Epithelial cell of proximal tubule (primary cell): ENCODE data around the gene MTOR. TPM values are rescaled to one million over a fixed set of nuclear protein-coding genes. Genes with fewer than 3 reads are reported as not detected.

ENCODE experiments used
- DNase-seq: peaks from one replicate; pipeline ENCODE4 v3.0.0-alpha.2; 2011; ENCODE audit warnings: low read depth
- H3K4me3 ChIP-seq: 2 replicates; pipeline ENCODE4 v1.5.1; 2011; ENCODE audit warnings: low read depth, mild to moderate bottlenecking, low read length
- CTCF ChIP-seq: conservative IDR thresholded peaks from 2 replicates; pipeline ENCODE4 v1.5.1; 2012; ENCODE audit warnings: low read depth, mild to moderate bottlenecking, low read length
- total RNA-seq: library from RNA; depleted of rRNA; stranded (reverse); fragments of >200 nt; gene quantifications from 2 replicates; pipeline ENCODE4 v1.2.3, GENCODE V29; 2015

The MTOR gene
- total RNA-seq, 1 donor from 2014 or later, result 34.2 TPM

- TF ChIP-seq CTCF, result no peak
- DNase-seq, result no peak
- no peak overlapping the region for H3K4me3 ChIP-seq
Observed at GRCh38 chr1:11193376-11193775, 69.0 kb downstream of the MTOR start.

DNA sequence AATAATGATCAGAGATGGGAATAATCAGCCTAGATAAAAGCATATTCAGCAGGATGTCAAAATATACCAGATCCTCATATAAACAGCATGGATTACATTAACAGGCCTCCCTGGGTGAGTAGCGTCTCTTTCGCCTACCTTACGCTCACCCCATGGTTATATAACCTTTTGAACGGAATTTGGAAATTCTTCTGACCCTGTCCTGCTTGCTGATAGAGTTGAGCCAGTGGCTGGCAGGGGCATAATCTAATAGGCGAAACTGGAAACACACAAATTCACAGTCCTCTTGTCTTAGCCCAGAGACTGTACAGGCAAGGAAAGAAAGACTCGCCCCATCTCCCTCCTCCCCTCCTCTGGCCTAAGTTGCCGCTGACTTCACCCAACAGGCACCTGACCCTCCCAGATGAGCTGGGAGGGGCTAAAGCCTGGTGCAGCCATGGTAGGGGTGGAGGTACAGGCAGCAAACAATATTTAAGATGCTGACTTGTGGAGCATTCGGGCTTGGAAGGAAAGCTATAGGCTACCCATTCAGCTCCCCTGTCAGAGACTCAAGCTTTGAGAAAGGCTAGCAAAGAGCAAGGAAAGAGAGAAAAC, 73.4 kb downstream of the MTOR start, which contains the start of gene ANGPTL7:
TSS of gene ANGPTL7 (plus strand) at position 498 of the 594 bp plus-strand sequence. CDS start 225 bp downstream, outside the sequence.
- TF ChIP-seq CTCF, result no peak
- no peak within 1 kb of the TSS for H3K4me3 ChIP-seq
- DNase-seq, result no peak

GRCh38 chr1:11188381-11188780, 74.0 kb downstream of the MTOR start:
- H3K4me3 ChIP-seq, result no peak overlapping the region
- TF ChIP-seq CTCF, result no peak
- no peak for DNase-seq

- no peak overlapping the region for H3K4me3 ChIP-seq
- no peak for TF ChIP-seq CTCF
- DNase-seq, result no peak
Observed at GRCh38 chr1:11187931-11188330, 74.4 kb downstream of the MTOR start.

DNA sequence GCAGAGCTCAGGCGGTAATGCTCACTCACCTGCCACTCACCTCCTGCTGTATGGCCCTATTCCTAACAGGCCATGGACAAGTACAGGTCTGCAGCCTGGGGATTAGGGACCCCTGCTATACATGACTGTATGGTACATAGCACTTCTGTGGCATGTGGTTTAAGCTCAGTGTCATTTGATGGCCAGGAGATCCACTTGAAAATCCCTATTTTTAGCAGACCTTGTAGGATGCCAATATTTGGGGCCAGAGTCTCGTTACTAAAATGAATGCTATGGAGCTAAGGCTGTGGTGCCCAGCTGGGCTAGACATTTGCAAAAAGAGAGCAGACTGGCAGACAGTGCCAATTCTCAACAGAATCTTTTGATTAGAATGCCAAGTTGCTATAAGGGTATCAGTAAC, 74.9 kb downstream of the MTOR start:
- TF ChIP-seq CTCF, result no peak
- no peak for DNase-seq
- no peak overlapping the region for H3K4me3 ChIP-seq

DNA sequence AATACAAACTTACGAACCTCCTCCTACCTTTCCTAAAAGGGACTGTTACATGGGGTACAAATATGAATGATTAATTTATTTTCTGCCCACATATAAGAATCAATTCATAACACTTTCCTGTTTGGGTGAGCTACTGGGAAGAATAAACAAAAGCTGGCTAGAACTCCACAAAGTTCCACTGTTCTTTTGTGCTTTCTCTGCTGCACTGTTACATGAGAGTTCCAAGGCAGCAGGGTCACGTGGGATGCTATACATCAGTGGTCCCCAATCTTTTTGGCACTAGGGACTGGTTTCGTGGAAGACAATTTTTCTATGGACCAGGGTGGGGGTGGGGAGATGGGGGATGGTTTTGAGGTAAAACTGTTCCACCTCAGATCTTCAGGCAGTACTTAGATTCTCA, 75.4 kb downstream of the MTOR start:
- no peak for TF ChIP-seq CTCF
- no peak overlapping the region for H3K4me3 ChIP-seq
- no peak for DNase-seq

DNA sequence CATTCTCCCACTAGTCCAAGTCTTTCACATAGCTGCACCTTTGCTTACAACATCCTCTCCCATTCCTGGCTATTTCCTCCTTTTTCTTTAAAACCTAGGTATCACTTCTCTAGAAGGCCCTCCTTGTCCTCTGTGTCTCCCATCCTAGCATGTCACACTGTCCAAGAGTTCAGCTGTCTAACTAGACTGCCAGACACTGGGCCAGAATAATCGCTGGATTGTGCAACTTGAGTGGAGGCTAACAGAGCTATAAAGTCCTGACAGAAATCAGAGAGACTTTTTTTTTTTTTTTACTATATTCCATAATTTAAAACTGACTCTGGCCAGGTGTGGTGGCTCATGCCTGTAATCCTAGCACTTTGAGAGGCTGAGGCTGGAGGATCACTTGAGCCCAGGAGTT, 77.4 kb downstream of the MTOR start:
- no peak overlapping the region for H3K4me3 ChIP-seq
- TF ChIP-seq CTCF, result no peak
- no peak for DNase-seq
